H1 (cell line): ENCODE results near the gene CMTM2. TPM values are rescaled to one million over a fixed set of nuclear protein-coding genes. Genes with fewer than 3 reads are reported as not detected.

Source experiments
- CTCF ChIA-PET: fragments of 300-600 bp; sonication (Branson Sonifier 250); formaldehyde crosslinking; loops from one replicate; lab custom pipeline; 2021; ENCODE audit not compliant: partially characterized antibody; lab: Charles Lee
- POLR2A ChIA-PET: fragments of 300-600 bp; sonication (Branson Sonifier 250); formaldehyde crosslinking; loops from one replicate; lab custom pipeline; 2021; ENCODE audit warnings: inconsistent platforms; ENCODE audit not compliant: partially characterized antibody; lab: Charles Lee
- DNase-seq, 2 experiments: peaks; one replicate each; pipeline versions ENCODE4 v3.0.0 to v3.0.0-alpha.2; 2010 to 2022; ENCODE audit warnings: low spot score in 2 of 2, low read depth in 1 of 2, mixed read lengths in 1 of 2
- FAIRE-seq: peaks from 2 replicates; lab custom pipeline; 2011; peaks lifted over from hg19 to GRCh38; lab: Jason Lieb, UNC
- H2AFZ ChIP-seq: 2 replicates; pipeline ENCODE4 v1.8.1; 2012; ENCODE audit warnings: low read length, inconsistent platforms
- H2AK5ac ChIP-seq: 2 replicates; pipeline ENCODE4 v1.6.1; 2013; ENCODE audit warnings: low read depth, low read length
- H2BK120ac ChIP-seq: replicated peaks from 2 replicates; pipeline ENCODE3; 2013; ENCODE audit warnings: low read depth, low read length, inconsistent platforms
- H2BK12ac ChIP-seq: 2 replicates; pipeline ENCODE4 v1.6.1; 2013; ENCODE audit warnings: low read depth, low read length
- H2BK15ac ChIP-seq: 2 replicates; pipeline ENCODE4 v1.6.1; 2013; ENCODE audit warnings: low read length
- H2BK20ac ChIP-seq: 2 replicates; pipeline ENCODE4 v1.6.1; 2013; ENCODE audit warnings: low read length
- H2BK5ac ChIP-seq: 2 replicates; pipeline ENCODE4 v1.6.1; 2013; ENCODE audit warnings: low read depth, low read length
- H3K14ac ChIP-seq: 2 replicates; pipeline ENCODE4 v1.6.1; 2013; ENCODE audit warnings: inconsistent platforms; ENCODE audit not compliant: insufficient read length
- H3K18ac ChIP-seq: 2 replicates; pipeline ENCODE4 v1.6.1; 2013; ENCODE audit warnings: low read length; ENCODE audit errors: extremely low read depth
- H3K23ac ChIP-seq: 2 replicates; pipeline ENCODE4 v1.6.1; 2013; ENCODE audit warnings: inconsistent platforms; ENCODE audit not compliant: insufficient read length
- H3K23me2 ChIP-seq: 2 replicates; pipeline ENCODE4 v1.6.1; 2013; ENCODE audit warnings: low read depth, low read length
- H3K27ac ChIP-seq: 2 replicates; pipeline ENCODE4 v1.6.1; 2011; ENCODE audit warnings: low read depth, low read length, inconsistent platforms
- H3K27me3 ChIP-seq, 4 experiments: replicated peaks in 1 of 4; 1 replicate in 1 of 4; 2 replicates in 3 of 4; pipeline versions ENCODE4 v1.6.1 to v1.8.1; 2011 to 2013; ENCODE audit warnings: low read length in 3 of 4, mild to moderate bottlenecking in 3 of 4, inconsistent platforms in 2 of 4, mixed read lengths in 2 of 4, moderate library complexity in 1 of 4; ENCODE audit not compliant: control insufficient read depth in 3 of 4, insufficient read depth in 3 of 4; ENCODE audit errors: extremely low read depth in 1 of 4
- H3K36me3 ChIP-seq, 4 experiments: 2 replicates each; pipeline versions ENCODE4 v1.6.1 to v1.8.1; 2011 to 2013; ENCODE audit warnings: mild to moderate bottlenecking in 4 of 4, low read length in 3 of 4, moderate library complexity in 2 of 4, control low read depth in 1 of 4, inconsistent platforms in 1 of 4; ENCODE audit not compliant: insufficient read depth in 4 of 4, control insufficient read depth in 2 of 4
- H3K4ac ChIP-seq: replicated peaks from 2 replicates; pipeline ENCODE3; 2013; ENCODE audit warnings: low read length, low read depth, mixed read lengths, inconsistent platforms; ENCODE audit not compliant: insufficient read length
- H3K4me1 ChIP-seq, 4 experiments: replicated peaks in 1 of 4; 1 replicate in 1 of 4; 2 replicates in 3 of 4; pipeline versions ENCODE4 v1.6.1 to v1.8.1; 2011 to 2013; ENCODE audit warnings: low read length in 3 of 4, inconsistent platforms in 2 of 4, mixed read lengths in 1 of 4; ENCODE audit not compliant: insufficient read depth in 4 of 4, control insufficient read depth in 3 of 4
- H3K4me2 ChIP-seq, 2 experiments: 2 replicates each; pipeline versions ENCODE4 v1.6.1 to v1.8.1; 2011 to 2013; ENCODE audit warnings: low read depth in 2 of 2, low read length in 2 of 2, control low read depth in 1 of 2, inconsistent platforms in 1 of 2, mild to moderate bottlenecking in 1 of 2; ENCODE audit not compliant: insufficient read depth in 1 of 2
- H3K4me3 ChIP-seq, 4 experiments: fragments of 200-600, 300-600 bp in 1 of 4; sonication (generic), shearing (Covaris generic), sonication (Bioruptor Twin) in 1 of 4; 2 replicates each; pipeline versions ENCODE4 v1.5.1 to v1.8.1; 2011 to 2016; ENCODE audit warnings: low read length in 4 of 4, low read depth in 3 of 4, control low read depth in 2 of 4, inconsistent platforms in 2 of 4, mild to moderate bottlenecking in 2 of 4, mixed read lengths in 1 of 4, moderate library complexity in 1 of 4; ENCODE audit not compliant: insufficient read depth in 2 of 4; ENCODE audit errors: extremely low read depth in 1 of 4
- H3K56ac ChIP-seq: replicated peaks from 2 replicates; pipeline ENCODE3; 2013; ENCODE audit warnings: low read depth, mild to moderate bottlenecking, mixed read lengths, low read length, inconsistent platforms; ENCODE audit not compliant: insufficient read length
- H3K79me1 ChIP-seq: 2 replicates; pipeline ENCODE4 v1.6.1; 2013; ENCODE audit warnings: low read depth, low read length, control low read depth
- H3K79me2 ChIP-seq, 2 experiments: 2 replicates each; pipeline versions ENCODE4 v1.6.1 to v1.8.1; 2012 to 2013; ENCODE audit warnings: low read length in 2 of 2, mild to moderate bottlenecking in 2 of 2, inconsistent platforms in 1 of 2; ENCODE audit not compliant: insufficient read depth in 2 of 2, control insufficient read depth in 1 of 2
- H3K9ac ChIP-seq, 4 experiments: replicated peaks in 1 of 4; 1 replicate in 1 of 4; 2 replicates in 3 of 4; pipeline versions ENCODE4 v1.6.1 to v1.8.1; 2011 to 2013; ENCODE audit warnings: low read depth in 3 of 4, low read length in 3 of 4, control low read depth in 2 of 4, mild to moderate bottlenecking in 2 of 4, moderate library complexity in 2 of 4, inconsistent platforms in 1 of 4; ENCODE audit errors: extremely low read depth in 1 of 4
- H3K9me3 ChIP-seq, 2 experiments: 2 replicates each; pipeline versions ENCODE4 v1.6.1 to v1.8.1; 2012 to 2013; ENCODE audit warnings: mild to moderate bottlenecking in 2 of 2, moderate library complexity in 2 of 2, control low read depth in 1 of 2, inconsistent platforms in 1 of 2, low read depth in 1 of 2, low read length in 1 of 2, mixed read lengths in 1 of 2; ENCODE audit not compliant: insufficient read depth in 2 of 2
- H4K20me1 ChIP-seq, 2 experiments: replicated peaks in 1 of 2; 2 replicates each; pipeline versions ENCODE3 to v1.8.1; 2011 to 2013; ENCODE audit warnings: inconsistent platforms in 2 of 2, low read length in 2 of 2, mild to moderate bottlenecking in 1 of 2; ENCODE audit not compliant: insufficient read depth in 2 of 2, control insufficient read depth in 1 of 2
- H4K5ac ChIP-seq: 2 replicates; pipeline ENCODE4 v1.6.1; 2013; ENCODE audit warnings: low read length, low read depth, mixed read lengths, inconsistent platforms; ENCODE audit not compliant: insufficient read length
- H4K8ac ChIP-seq: 2 replicates; pipeline ENCODE4 v1.8.0; 2013; ENCODE audit warnings: mild to moderate bottlenecking, moderate library complexity, low read length, inconsistent platforms; ENCODE audit not compliant: insufficient read depth; ENCODE audit errors: extremely low read depth
- H4K91ac ChIP-seq: replicated peaks from 2 replicates; pipeline ENCODE3; 2013; ENCODE audit warnings: low read length, mixed read lengths, inconsistent platforms; ENCODE audit not compliant: insufficient read length
- HDAC2 ChIP-seq, 2 experiments: fragments of 300-600 bp in 1 of 2; sonication (generic) in 1 of 2; IDR thresholded peaks; 2 replicates each; pipeline ENCODE4 v1.6.1; 2011 to 2012; ENCODE audit warnings: low read depth in 2 of 2, low read length in 2 of 2, mild to moderate bottlenecking in 2 of 2, moderate library complexity in 2 of 2, borderline replicate concordance in 1 of 2, inconsistent platforms in 1 of 2
- KDM1A ChIP-seq: fragments of 200-600, 300-600 bp; sonication (generic); IDR thresholded peaks from 2 replicates; pipeline ENCODE4 v1.7.1; 2016; ENCODE audit warnings: mild to moderate bottlenecking, low read length, borderline replicate concordance
- NRF1 ChIP-seq: IDR thresholded peaks from 2 replicates; pipeline ENCODE4 v1.6.1; 2011; ENCODE audit warnings: mild to moderate bottlenecking, low read depth, low read length, improper control_type of control experiment
- RFX5 ChIP-seq: IDR thresholded peaks from 2 replicates; pipeline ENCODE4 v1.6.1; 2011; ENCODE audit warnings: low read depth, low read length, improper control_type of control experiment, borderline replicate concordance
- RNF2 ChIP-seq: fragments of 200-900, 300-1000 bp; sonication (generic); IDR thresholded peaks from 2 replicates; pipeline ENCODE4 v1.7.1; 2016; ENCODE audit warnings: borderline replicate concordance, low read depth, mild to moderate bottlenecking, antibody characterized with exemption, low read length; ENCODE audit not compliant: poor library complexity, severe bottlenecking; ENCODE audit errors: missing control alignments
- RXRA ChIP-seq: IDR thresholded peaks from 2 replicates; pipeline ENCODE4 v1.6.1; 2011; ENCODE audit warnings: low read depth, mild to moderate bottlenecking, low read length, moderate library complexity; ENCODE audit not compliant: insufficient read depth
- TEAD4 ChIP-seq: IDR thresholded peaks from 2 replicates; pipeline ENCODE4 v1.6.1; 2012; ENCODE audit warnings: low read depth, low read length, inconsistent platforms, mixed read lengths
- WGBS, 2 experiments: shearing (Covaris generic) in 1 of 2; methylation state at CpG; one replicate each; pipeline versions ENCODE4 v1.1.6 to v1.1.7; 2013 to 2015; ENCODE audit warnings: low lambda C conversion rate in 2 of 2, mixed read lengths in 2 of 2, inconsistent platforms in 1 of 2, low coverage in 1 of 2, missing lambda C conversion rate in 1 of 2; ENCODE audit not compliant: insufficient replicate concordance in 2 of 2, insufficient coverage in 1 of 2, insufficient read length in 1 of 2; ENCODE audit errors: extremely low coverage in 1 of 2, missing lambda C conversion rate in 1 of 2; 5-methylcytosine and 5-hydroxymethylcytosine counted together
- polyA plus RNA-seq, 7 experiments: library from polyadenylated mRNA; depleted of rRNA in 3 of 7; stranded (reverse) in 5 of 7; unstranded in 2 of 7; fragments of >200 nt in 5 of 7; fragments of 200-250 nt in 2 of 7; gene quantifications; 1 replicate in 5 of 7; 2 replicates in 1 of 7; 4 replicates in 1 of 7; pipeline versions ENCODE4 v1.2.1 to v1.2.3, GENCODE V29; 2011 to 2013; ENCODE audit warnings: missing spikeins in 2 of 7, mixed read lengths in 2 of 7
- total RNA-seq: library from RNA; stranded (reverse); fragmentation: NEBNext Ultra II Directional; extraction: Animal tissue kit (Norgen Biotek cat#: 25700); gene quantifications from 2 replicates; pipeline ENCODE4 v1.2.1, GENCODE V29; 2021
- TF ChIP-seq, protein P1 (sequence below): IDR thresholded peaks from 2 replicates; pipeline ENCODE4 v1.6.1; 2011; ENCODE audit warnings: low read depth, mild to moderate bottlenecking, low read length; ENCODE audit not compliant: insufficient read depth
- TF ChIP-seq, protein P2 (sequence below): IDR thresholded peaks from 2 replicates; pipeline ENCODE4 v1.6.1; 2012; ENCODE audit warnings: inconsistent platforms

Gene CMTM2
- total and polyA plus RNA-seq, 2 of the 8 experiments (the other 6 are each of a cell fraction or from before 2014, with no cell fraction given), result not detected

DNA sequence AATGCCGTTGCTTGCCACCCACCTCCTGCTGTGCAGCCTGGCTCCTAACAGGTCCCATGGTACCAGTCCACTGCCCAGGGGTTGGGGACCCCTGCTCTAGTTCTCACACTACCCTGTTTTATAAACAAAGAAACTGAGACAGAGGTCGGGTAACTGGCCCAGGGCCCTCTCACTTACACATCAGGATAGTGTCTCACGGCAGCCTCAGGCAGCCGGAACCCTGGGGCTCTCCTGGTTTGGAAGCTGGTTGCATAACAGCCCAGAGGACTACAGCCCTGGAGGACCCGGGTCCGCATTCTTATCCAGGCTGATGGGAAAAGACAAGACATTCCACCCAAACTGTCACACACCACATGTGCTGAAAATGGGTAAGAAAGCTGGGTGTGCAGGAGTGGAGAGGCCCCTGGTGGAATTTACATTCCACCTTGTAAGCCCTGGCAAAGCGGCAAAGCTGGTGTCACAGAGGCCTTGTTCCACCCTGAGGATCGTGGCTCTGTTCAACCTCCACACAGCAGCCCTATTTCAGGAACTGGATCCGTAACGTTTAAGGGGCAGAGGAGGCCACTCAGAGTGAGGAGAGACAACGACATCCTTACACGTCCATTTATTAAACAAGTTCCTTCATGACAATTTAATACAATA lies 35.0 kb downstream of the CMTM2 start:
- WGBS, 2 experiments, result 97% methylated on average over 12 of the region's 12 CpGs; no CpG with 5 or more reads in 1 of the 2 experiments
- peaks cover 2% of the 10 kb centered on the region; the same call in 1 of the 2 replicates for H3K79me1 ChIP-seq
- TF ChIP-seq HDAC2 (IDR thresholded peaks at IDR 0.05; ENCODE audit: borderline replicate concordance in 1 of 2, low read depth in 2 of 2, low read length in 2 of 2) (no peak), KDM1A (no peak), RFX5 (no peak), RXRA (no peak), TEAD4 (no peak), NRF1 (no peak), RNF2 (no peak)
- TF ChIP-seq, protein P1, sequence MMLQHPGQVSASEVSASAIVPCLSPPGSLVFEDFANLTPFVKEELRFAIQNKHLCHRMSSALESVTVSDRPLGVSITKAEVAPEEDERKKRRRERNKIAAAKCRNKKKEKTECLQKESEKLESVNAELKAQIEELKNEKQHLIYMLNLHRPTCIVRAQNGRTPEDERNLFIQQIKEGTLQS, result no peak
- TF ChIP-seq, protein P2, sequence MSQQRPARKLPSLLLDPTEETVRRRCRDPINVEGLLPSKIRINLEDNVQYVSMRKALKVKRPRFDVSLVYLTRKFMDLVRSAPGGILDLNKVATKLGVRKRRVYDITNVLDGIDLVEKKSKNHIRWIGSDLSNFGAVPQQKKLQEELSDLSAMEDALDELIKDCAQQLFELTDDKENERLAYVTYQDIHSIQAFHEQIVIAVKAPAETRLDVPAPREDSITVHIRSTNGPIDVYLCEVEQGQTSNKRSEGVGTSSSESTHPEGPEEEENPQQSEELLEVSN, result no peak

More for the DNA sequence above, 35.0 kb downstream of the CMTM2 start:
- no peak overlapping the region for H3K56ac ChIP-seq
- no peak overlapping the region for H3K14ac ChIP-seq
- no peaks in the 10 kb centered on the region for H3K23me2 ChIP-seq
- H3K79me2 ChIP-seq, result no peaks in the 10 kb centered on the region
- FAIRE-seq (no peak), DNase-seq (no peak)
- ChIA-PET POLR2A (interaction anchor here (0.6 to 1.2 kb wide), 2 partner anchors 60 to 467 kb away, joined by 3 to 5 read pairs; no protein-coding TSS in a partner anchor), CTCF (interaction anchor here (2.0 kb wide), 1 partner anchor 10 kb away, joined by 6 read pairs; no protein-coding TSS in a partner anchor)
- H3K4me1 ChIP-seq, result peaks cover 3 to 10% (median 7%) of the 10 kb centered on the region in 4 experiments
- no peak overlapping the region for H4K8ac ChIP-seq
- H2BK120ac ChIP-seq, result no peak overlapping the region
- H3K27ac ChIP-seq, result no peak overlapping the region
- H3K23ac ChIP-seq, result no peak overlapping the region
- H2AFZ ChIP-seq, result no peak overlapping the region
- H4K5ac ChIP-seq, result no peak overlapping the region
- H4K20me1 ChIP-seq, result peaks cover 6 to 9% of the 10 kb centered on the region in 2 experiments
- no peak overlapping the region for H2BK12ac ChIP-seq
- H3K9ac ChIP-seq, result no peak overlapping the region
- H2BK20ac ChIP-seq, result no peak overlapping the region
- no peak overlapping the region for H3K4me2 ChIP-seq
- H3K36me3 ChIP-seq, result peaks cover 9 to 37% (median 25%) of the 10 kb centered on the region in 4 experiments; a peak in 7 of 8 replicates
- no peak overlapping the region for H4K91ac ChIP-seq
- no peak overlapping the region for H2BK5ac ChIP-seq
- H3K4me3 ChIP-seq, result no peak overlapping the region
- no peak overlapping the region for H3K4ac ChIP-seq
- H2BK15ac ChIP-seq, result no peak overlapping the region
- H3K18ac ChIP-seq, result no peak overlapping the region
- H3K27me3 ChIP-seq, result no peaks in the 10 kb centered on the region
- no peak overlapping the region for H2AK5ac ChIP-seq
- H3K9me3 ChIP-seq, result peaks cover 0 to 7% of the 10 kb centered on the region in 2 experiments; a peak in 1 of 4 replicates
